Fibroblast of lung (primary cell): ENCODE results near the gene SLC17A9. TPM values are rescaled to one million over a fixed set of nuclear protein-coding genes. Genes with fewer than 3 reads are reported as not detected.
A peak's percentile ranks its signal among the peaks of the same experiment; 100 is the strongest.

ENCODE experiments used
- DNase-seq, 2 donors: peaks; one replicate each; pipeline versions ENCODE4 v3.0.0 to v3.0.0-alpha.2; 2010; ENCODE audit warnings: low read depth in 2 of 2
- H2AFZ ChIP-seq: 2 replicates; pipeline ENCODE4 v1.5.1; 2012; ENCODE audit warnings: low read length, control low read depth, inconsistent platforms
- H3K27ac ChIP-seq: 2 replicates; pipeline ENCODE4 v1.5.1; 2011; ENCODE audit warnings: low read length, control low read depth; ENCODE audit not compliant: insufficient read depth
- H3K27me3 ChIP-seq: 2 replicates; pipeline ENCODE4 v1.5.1; 2011; ENCODE audit warnings: mild to moderate bottlenecking, low read length; ENCODE audit not compliant: control insufficient read depth, insufficient read depth
- H3K36me3 ChIP-seq: 2 replicates; pipeline ENCODE4 v1.5.1; 2011; ENCODE audit warnings: low read length; ENCODE audit not compliant: control insufficient read depth, insufficient read depth
- H3K4me1 ChIP-seq: 2 replicates; pipeline ENCODE4 v1.5.1; 2011; ENCODE audit warnings: low read length; ENCODE audit not compliant: control insufficient read depth, insufficient read depth; ENCODE audit errors: extremely low read depth
- H3K4me2 ChIP-seq: 2 replicates; pipeline ENCODE4 v1.5.1; 2011; ENCODE audit warnings: low read length, control low read depth; ENCODE audit not compliant: insufficient read depth; ENCODE audit errors: extremely low read depth
- H3K4me3 ChIP-seq, 4 experiments: fragments of 200-600 bp in 1 of 4; sonication (generic) in 1 of 4; replicated peaks in 1 of 4; 2 replicates each; pipeline ENCODE4 v1.5.1; 2011 to 2016; ENCODE audit warnings: low read length in 4 of 4, low read depth in 3 of 4, mild to moderate bottlenecking in 3 of 4, control low read depth in 2 of 4, inconsistent platforms in 1 of 4, mixed read lengths in 1 of 4; ENCODE audit not compliant: insufficient read depth in 1 of 4; ENCODE audit errors: control extremely low read depth in 1 of 4
- H3K79me2 ChIP-seq: 2 replicates; pipeline ENCODE4 v1.5.1; 2012; ENCODE audit warnings: mild to moderate bottlenecking, low read length, inconsistent platforms; ENCODE audit not compliant: control insufficient read depth, insufficient read depth
- H3K9ac ChIP-seq: 2 replicates; pipeline ENCODE4 v1.5.1; 2011; ENCODE audit warnings: mild to moderate bottlenecking, low read length, control low read depth; ENCODE audit not compliant: insufficient read depth
- H3K9me3 ChIP-seq: 2 replicates; pipeline ENCODE4 v1.5.1; 2012; ENCODE audit warnings: low read depth, low read length; ENCODE audit not compliant: control insufficient read depth, insufficient read depth
- H4K20me1 ChIP-seq: 2 replicates; pipeline ENCODE4 v1.5.1; 2011; ENCODE audit warnings: low read length; ENCODE audit not compliant: control insufficient read depth, insufficient read depth; ENCODE audit errors: extremely low read depth
- CTCF ChIP-seq, 2 donors: IDR thresholded peaks in 1 of 2; conservative IDR thresholded peaks in 1 of 2; 1 replicate in 1 of 2; 2 replicates in 1 of 2; pipeline ENCODE4 v1.5.1; 2011 to 2012; ENCODE audit warnings: low read length in 2 of 2, control low read depth in 1 of 2, inconsistent platforms in 1 of 2, low read depth in 1 of 2, mild to moderate bottlenecking in 1 of 2
- EZH2 ChIP-seq: IDR thresholded peaks from 2 replicates; pipeline ENCODE4 v1.5.1; 2012; ENCODE audit warnings: low read length, control low read depth, mild to moderate bottlenecking; ENCODE audit errors: missing control alignments
- polyA plus RNA-seq, 2 donors: library from polyadenylated mRNA; depleted of rRNA in 1 of 2; stranded (reverse) in 1 of 2; unstranded in 1 of 2; fragments of >200 nt; gene quantifications; 2 replicates each; pipeline ENCODE4 v1.2.1, GENCODE V29; 2011 to 2012; ENCODE audit warnings: missing spikeins in 1 of 2
- total RNA-seq: library from RNA; depleted of rRNA; stranded (reverse); fragments of >200 nt; gene quantifications from 2 replicates; pipeline ENCODE4 v1.2.1, GENCODE V29; 2014

SLC17A9 gene
- total and polyA plus RNA-seq, 2 donors (not counting 1 experiment from before 2014, with no cell fraction given), result 6.4 to 6.8 TPM

GRCh38 chr20:62971211-62971949 is 18.9 kb downstream of the SLC17A9 start:
- Histone ChIP-seq H3K27me3 (peaks cover 14% of the 10 kb centered on the region), H2AFZ (no peak overlapping the region), H3K9ac (no peak overlapping the region), H3K4me1 (no peaks in the 10 kb centered on the region), H3K27ac (no peak overlapping the region), H3K4me2 (no peak overlapping the region), H3K9me3 (no peaks in the 10 kb centered on the region), H3K36me3 (no peaks in the 10 kb centered on the region), H3K79me2 (no peaks in the 10 kb centered on the region), H3K4me3 (no peak overlapping the region), H4K20me1 (no peaks in the 10 kb centered on the region)
- TF ChIP-seq CTCF (conservative IDR thresholded peaks at IDR 0.05 in 1 of 2, IDR thresholded peaks at IDR 0.05 in 1 of 2; ENCODE audit: low read depth in 1 of 2, low read length in 2 of 2), result no peak
- no peak for TF ChIP-seq EZH2
- DNase-seq, result no peak

GRCh38 chr20:62971950-62972844 is 19.7 kb downstream of the SLC17A9 start:
- Histone ChIP-seq H3K27me3 (peaks cover 17% of the 10 kb centered on the region), H3K9me3 (no peaks in the 10 kb centered on the region), H3K27ac (no peak overlapping the region), H3K79me2 (no peaks in the 10 kb centered on the region), H3K4me1 (no peaks in the 10 kb centered on the region), H2AFZ (peak overlapping the region; percentile 37), H3K4me3 (peak overlapping the region in 1 of 4 experiments; percentile 34), H3K4me2 (peak overlapping the region; percentile 32), H3K9ac (no peak overlapping the region), H4K20me1 (no peaks in the 10 kb centered on the region), H3K36me3 (no peaks in the 10 kb centered on the region)
- TF ChIP-seq EZH2, result no peak
- TF ChIP-seq CTCF (conservative IDR thresholded peaks at IDR 0.05 in 1 of 2, IDR thresholded peaks at IDR 0.05 in 1 of 2; ENCODE audit: low read depth in 1 of 2, low read length in 2 of 2), result peak; percentile 71 to 85
- DNase-seq, result peak; percentile 65 to 73
